MM.1S (cell line): ENCODE measurements around the gene SEMA3C.
"Not testable (repeated sequence)": the region's sequence is repeated elsewhere in the genome, so short reads cannot be mapped to it uniquely, and the experiment has no call there.

ENCODE experiments used
- DNase-seq: peaks from one replicate; pipeline ENCODE4 v3.0.0-alpha.2; 2015
- H2AFZ ChIP-seq: fragments of 300-600 bp; sonication (generic); 2 replicates; pipeline ENCODE4 v1.6.0; 2016; ENCODE audit warnings: antibody characterized with exemption, low read length
- H3F3A ChIP-seq: fragments of 300-600 bp; sonication (generic); 2 replicates; pipeline ENCODE4 v1.6.1; 2016; ENCODE audit warnings: mild to moderate bottlenecking, antibody characterized with exemption, low read length, moderate library complexity, mixed read lengths; ENCODE audit not compliant: insufficient read depth
- H3K27ac ChIP-seq: fragments of 300-600 bp; sonication (generic); 2 replicates; pipeline ENCODE4 v1.5.1; 2016; ENCODE audit warnings: mild to moderate bottlenecking, low read length
- H3K27me3 ChIP-seq: fragments of 300-600 bp; sonication (generic); replicated peaks from 2 replicates; pipeline ENCODE4 v1.6.0; 2016; ENCODE audit warnings: low read length; ENCODE audit not compliant: insufficient read depth
- H3K36me3 ChIP-seq: fragments of 300-600 bp; sonication (generic); replicated peaks from 2 replicates; pipeline ENCODE4 v1.6.1; 2016; ENCODE audit warnings: mild to moderate bottlenecking, low read length, mixed read lengths; ENCODE audit not compliant: insufficient read depth
- H3K4me1 ChIP-seq: fragments of 300-600 bp; sonication (generic); 2 replicates; pipeline ENCODE4 v1.6.1; 2016; ENCODE audit warnings: low read length, mixed read lengths
- H3K4me2 ChIP-seq: fragments of 300-600 bp; sonication (generic); 2 replicates; pipeline ENCODE4 v1.6.0; 2016; ENCODE audit warnings: low read depth, low read length
- H3K4me3 ChIP-seq: fragments of 300-600 bp; sonication (generic); 2 replicates; pipeline ENCODE4 v1.5.1; 2016; ENCODE audit warnings: low read length, mixed read lengths
- H3K79me2 ChIP-seq: fragments of 300-600 bp; sonication (generic); 2 replicates; pipeline ENCODE4 v1.6.1; 2016; ENCODE audit warnings: mixed run types, low read length, mixed read lengths
- H3K9ac ChIP-seq: fragments of 300-600 bp; sonication (generic); 2 replicates; pipeline ENCODE4 v1.6.1; 2016; ENCODE audit warnings: low read length, mixed read lengths
- H3K9me2 ChIP-seq: fragments of 300-600 bp; sonication (generic); replicated peaks from 2 replicates; pipeline ENCODE4 v1.6.1; 2016; ENCODE audit warnings: mild to moderate bottlenecking, low read length, mixed read lengths; ENCODE audit not compliant: insufficient read depth
- H3K9me3 ChIP-seq: fragments of 300-600 bp; sonication (generic); replicated peaks from 2 replicates; pipeline ENCODE4 v1.6.1; 2016; ENCODE audit warnings: mild to moderate bottlenecking, low read length, mixed read lengths; ENCODE audit not compliant: insufficient read depth
- H4K20me1 ChIP-seq: fragments of 300-600 bp; sonication (generic); 2 replicates; pipeline ENCODE4 v1.6.1; 2016; ENCODE audit warnings: mild to moderate bottlenecking, low read length, moderate library complexity, mixed read lengths; ENCODE audit not compliant: insufficient read depth
- EZH2 ChIP-seq: fragments of 300-600 bp; sonication (generic); optimal IDR thresholded peaks from 2 replicates; pipeline ENCODE3; 2017; ENCODE audit warnings: low read depth, mild to moderate bottlenecking, antibody characterized with exemption, low read length, mixed read lengths
- EZH2phosphoT487 ChIP-seq: fragments of 300-600 bp; sonication (generic); IDR thresholded peaks from 2 replicates; pipeline ENCODE4 v1.6.1; 2018; ENCODE audit warnings: antibody characterized with exemption, low read length
- TF ChIP-seq, protein P1 (sequence below): fragments of 300-600 bp; sonication (generic); IDR thresholded peaks from 2 replicates; pipeline ENCODE4 v1.5.1; 2016; ENCODE audit warnings: antibody characterized with exemption, low read length, mixed read lengths

The SEMA3C gene

DNA sequence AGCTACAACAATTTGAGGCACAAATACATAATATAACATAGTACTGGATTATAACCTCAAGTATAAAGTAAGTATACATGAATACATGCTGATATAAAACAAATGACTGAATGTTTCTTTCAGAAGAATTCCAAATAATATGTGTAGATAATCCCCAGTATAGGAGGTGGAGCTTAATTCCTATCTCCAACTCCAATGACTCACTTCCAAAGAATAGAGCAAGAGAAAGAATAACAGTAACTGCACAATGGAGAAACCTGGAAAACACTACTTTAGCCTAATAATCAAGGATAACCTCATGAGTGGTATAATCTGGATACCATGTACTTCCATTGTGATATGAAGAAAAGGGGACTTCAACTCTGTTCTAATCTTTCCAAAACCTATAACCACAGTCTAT lies 13.7 kb upstream of the SEMA3C start:
- Histone ChIP-seq H2AFZ (no peak overlapping the region), H3F3A (no peaks in the 10 kb centered on the region), H3K4me2 (no peak overlapping the region), H3K9me3 (no peaks in the 10 kb centered on the region), H3K4me1 (no peaks in the 10 kb centered on the region), H3K9me2 (no peaks in the 10 kb centered on the region), H3K9ac (no peak overlapping the region), H3K79me2 (no peaks in the 10 kb centered on the region), H3K27ac (no peak overlapping the region), H3K27me3 (no peaks in the 10 kb centered on the region), H4K20me1 (no peaks in the 10 kb centered on the region), H3K4me3 (no peak overlapping the region), H3K36me3 (no peaks in the 10 kb centered on the region)
- no peak for DNase-seq
- TF ChIP-seq EZH2phosphoT487, result no peak
- TF ChIP-seq EZH2, result no peak
- TF ChIP-seq, protein P1, sequence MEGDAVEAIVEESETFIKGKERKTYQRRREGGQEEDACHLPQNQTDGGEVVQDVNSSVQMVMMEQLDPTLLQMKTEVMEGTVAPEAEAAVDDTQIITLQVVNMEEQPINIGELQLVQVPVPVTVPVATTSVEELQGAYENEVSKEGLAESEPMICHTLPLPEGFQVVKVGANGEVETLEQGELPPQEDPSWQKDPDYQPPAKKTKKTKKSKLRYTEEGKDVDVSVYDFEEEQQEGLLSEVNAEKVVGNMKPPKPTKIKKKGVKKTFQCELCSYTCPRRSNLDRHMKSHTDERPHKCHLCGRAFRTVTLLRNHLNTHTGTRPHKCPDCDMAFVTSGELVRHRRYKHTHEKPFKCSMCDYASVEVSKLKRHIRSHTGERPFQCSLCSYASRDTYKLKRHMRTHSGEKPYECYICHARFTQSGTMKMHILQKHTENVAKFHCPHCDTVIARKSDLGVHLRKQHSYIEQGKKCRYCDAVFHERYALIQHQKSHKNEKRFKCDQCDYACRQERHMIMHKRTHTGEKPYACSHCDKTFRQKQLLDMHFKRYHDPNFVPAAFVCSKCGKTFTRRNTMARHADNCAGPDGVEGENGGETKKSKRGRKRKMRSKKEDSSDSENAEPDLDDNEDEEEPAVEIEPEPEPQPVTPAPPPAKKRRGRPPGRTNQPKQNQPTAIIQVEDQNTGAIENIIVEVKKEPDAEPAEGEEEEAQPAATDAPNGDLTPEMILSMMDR, result no peak

DNA sequence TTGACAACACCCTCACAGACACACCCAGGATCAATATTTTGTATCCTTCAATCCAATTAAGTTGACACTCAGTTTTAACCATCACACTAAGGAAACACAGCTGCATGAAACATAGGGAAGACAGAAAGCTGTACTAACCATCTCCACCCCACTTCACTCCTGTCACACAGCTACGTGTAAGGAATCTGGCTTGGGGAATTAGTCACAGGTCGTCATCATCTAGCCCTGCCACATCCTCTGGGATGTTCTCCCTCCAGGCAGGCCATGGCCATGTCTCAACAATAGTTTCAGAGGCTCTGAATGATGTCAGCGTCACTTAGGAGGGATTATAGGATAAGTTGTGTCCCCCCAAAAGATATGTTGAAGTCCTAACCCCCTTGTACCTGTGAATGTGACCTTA lies 10.8 kb upstream of the SEMA3C start:
- H3K4me1 ChIP-seq, result no peaks in the 10 kb centered on the region
- H3K4me2 ChIP-seq, result no peak overlapping the region
- H3F3A ChIP-seq, result no peaks in the 10 kb centered on the region
- TF ChIP-seq EZH2phosphoT487, result no peak
- TF ChIP-seq, protein P1, result no peak
- TF ChIP-seq EZH2, result no peak
- H3K9me3 ChIP-seq, result no peaks in the 10 kb centered on the region
- H3K27ac ChIP-seq, result no peak overlapping the region
- H3K9ac ChIP-seq, result no peak overlapping the region
- no peak for DNase-seq
- no peak overlapping the region for H3K4me3 ChIP-seq
- H4K20me1 ChIP-seq, result no peaks in the 10 kb centered on the region
- H3K79me2 ChIP-seq, result no peaks in the 10 kb centered on the region
- no peaks in the 10 kb centered on the region for H3K9me2 ChIP-seq
- H2AFZ ChIP-seq, result no peak overlapping the region
- no peaks in the 10 kb centered on the region for H3K27me3 ChIP-seq
- no peaks in the 10 kb centered on the region for H3K36me3 ChIP-seq

DNA sequence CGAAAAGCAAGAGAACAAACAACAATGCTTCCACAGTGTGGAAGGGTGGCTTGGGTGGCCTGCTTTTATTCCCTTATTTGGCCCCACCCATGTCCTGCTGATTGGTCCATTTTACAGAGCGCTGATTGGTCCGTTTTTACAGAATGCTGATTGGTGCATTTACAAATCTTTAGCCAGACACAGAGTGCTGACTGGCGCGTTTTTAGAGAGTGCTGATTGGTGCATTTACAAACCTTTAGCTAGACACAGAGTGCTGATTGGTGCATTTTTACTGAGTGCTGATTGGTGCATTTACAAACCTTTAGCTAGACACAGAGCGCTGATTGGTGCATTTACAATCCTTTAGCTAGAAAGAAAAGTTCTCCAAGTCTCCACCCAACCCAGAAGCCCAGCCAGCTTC lies 8.1 kb upstream of the SEMA3C start:
- H3K36me3 ChIP-seq, H3K4me1 ChIP-seq: not testable (repeated sequence)

DNA sequence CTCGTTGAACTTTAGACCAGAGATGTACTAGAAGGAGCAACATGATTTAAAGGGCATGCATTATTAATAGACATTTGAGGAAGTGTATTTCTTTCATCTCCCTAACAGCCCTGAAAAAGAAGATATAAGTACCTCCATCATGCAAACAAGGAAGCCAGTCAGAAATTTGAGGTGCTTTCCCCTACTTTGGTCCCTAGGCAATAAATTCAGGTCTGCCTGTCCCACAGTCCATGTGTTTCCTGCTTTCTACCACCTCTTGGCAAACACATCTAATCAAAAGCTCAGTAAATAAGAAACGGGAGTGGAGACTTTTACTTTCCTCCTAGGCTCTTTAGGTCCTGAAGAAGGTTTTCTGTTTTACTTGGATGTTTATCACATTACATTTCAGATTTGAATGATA lies 5.2 kb upstream of the SEMA3C start:
- DNase-seq, result no peak
- Histone ChIP-seq H2AFZ (no peak overlapping the region), H3K4me1 (peaks cover 4% of the 10 kb centered on the region; the same call in 1 of the 2 replicates)

More for the DNA sequence above, 8.1 kb upstream of the SEMA3C start:
- not testable (repeated sequence) for H3K9me3 ChIP-seq, H3K9me2 ChIP-seq, H2AFZ ChIP-seq, H4K20me1 ChIP-seq, H3F3A ChIP-seq, H3K27ac ChIP-seq, H3K4me3 ChIP-seq, DNase-seq, H3K9ac ChIP-seq, H3K79me2 ChIP-seq, H3K27me3 ChIP-seq, H3K4me2 ChIP-seq

More for the DNA sequence above, 5.2 kb upstream of the SEMA3C start:
- Histone ChIP-seq H3K4me3 (no peak overlapping the region), H3K79me2 (no peaks in the 10 kb centered on the region), H3K36me3 (no peaks in the 10 kb centered on the region), H3K9me3 (no peaks in the 10 kb centered on the region), H3K9me2 (no peaks in the 10 kb centered on the region), H3K27me3 (no peaks in the 10 kb centered on the region), H3F3A (no peaks in the 10 kb centered on the region), H4K20me1 (no peaks in the 10 kb centered on the region), H3K4me2 (no peak overlapping the region), H3K27ac (no peak overlapping the region), H3K9ac (no peak overlapping the region)
- TF ChIP-seq, protein P1, result no peak
- no peak for TF ChIP-seq EZH2
- no peak for TF ChIP-seq EZH2phosphoT487
